ENCODE data around the gene TEAD1. TPM values are rescaled to one million over a fixed set of nuclear protein-coding genes. Genes with fewer than 3 reads are reported as not detected.
A peak's percentile ranks its signal among the peaks of the same experiment; 100 is the strongest.
"Not testable (repeated sequence)": the region's sequence is repeated elsewhere in the genome, so short reads cannot be mapped to it uniquely, and the experiment has no call there.

TEAD1 gene
- total RNA-seq, 4 donors from 2014 or later = 127 to 165 (median 140) TPM

- no peak for DNase-seq (ENCODE audit: low spot score in 2 of 2)
- Histone ChIP-seq H3K4me1 (peaks cover 0 to 54% (median 8%) of the 10 kb centered on the region in 4 donors), H3K36me3 (no peaks in the 10 kb centered on the region), H3K27ac (no peak overlapping the region), H3K9me3 (no peaks in the 10 kb centered on the region), H3K27me3 (no peaks in the 10 kb centered on the region), H3K4me3 (no peak overlapping the region)
- WGBS, 2 donors = 56 to 63% methylated on average over 9 of the region's 9 CpGs
- TF ChIP-seq CTCF (IDR thresholded peaks at IDR 0.05) (no peak), EP300 (IDR thresholded peaks at IDR 0.05) (no peak)
These were observed 81.6 kb downstream of the TEAD1 start for GRCh38 chr11:12755510-12756453.

- TF ChIP-seq POLR2A (IDR thresholded peaks at IDR 0.05) = no peak
- TF ChIP-seq CTCF (IDR thresholded peaks at IDR 0.05) = no peak
- no peak for TF ChIP-seq EP300 (IDR thresholded peaks at IDR 0.05)
- Histone ChIP-seq H3K36me3 (no peaks in the 10 kb centered on the region), H3K4me1 (peaks cover 0 to 58% (median 8%) of the 10 kb centered on the region in 4 donors), H3K4me3 (no peak overlapping the region), H3K9me3 (no peaks in the 10 kb centered on the region), H3K27ac (no peak overlapping the region), H3K27me3 (no peaks in the 10 kb centered on the region)
- DNase-seq (ENCODE audit: low spot score in 2 of 2) = no peak
- WGBS, 2 donors = 58 to 67% methylated on average over 1 of the region's 1 CpG
These were observed 82.2 kb downstream of the TEAD1 start for GRCh38 chr11:12756454-12756806.

- WGBS, 2 donors = 75 to 80% methylated on average over 3 of the region's 3 CpGs
- no peaks in the 10 kb centered on the region for H3K36me3 ChIP-seq
- H3K27me3 ChIP-seq = no peaks in the 10 kb centered on the region
- TF ChIP-seq POLR2A (IDR thresholded peaks at IDR 0.05) = no peak
- TF ChIP-seq EP300 (IDR thresholded peaks at IDR 0.05) = no peak
- no peak for TF ChIP-seq CTCF (IDR thresholded peaks at IDR 0.05)
- no peaks in the 10 kb centered on the region for H3K9me3 ChIP-seq
- no peak overlapping the region for H3K4me3 ChIP-seq
- H3K27ac ChIP-seq = peak overlapping the region in 1 of 4 donors; percentile 25
- H3K4me1 ChIP-seq = peaks cover 0 to 58% (median 8%) of the 10 kb centered on the region in 4 donors
- DNase-seq (ENCODE audit: low spot score in 2 of 2) = no peak
These were observed 82.6 kb downstream of the TEAD1 start for GRCh38 chr11:12756867-12757266.

GRCh38 chr11:12757416-12757815, 83.2 kb downstream of the TEAD1 start:
- peak overlapping the region in 2 of 4 donors; percentile 2 to 25 for H3K27ac ChIP-seq
- DNase-seq (ENCODE audit: low spot score in 2 of 2) = no peak
- H3K36me3 ChIP-seq = no peaks in the 10 kb centered on the region
- WGBS, 2 donors = 44 to 55% methylated on average over 2 of the region's 2 CpGs
- TF ChIP-seq EP300 (IDR thresholded peaks at IDR 0.05) (no peak), CTCF (IDR thresholded peaks at IDR 0.05) (no peak), POLR2A (IDR thresholded peaks at IDR 0.05) (no peak)
- H3K27me3 ChIP-seq = no peaks in the 10 kb centered on the region
- H3K4me1 ChIP-seq = peaks cover 0 to 64% (median 8%) of the 10 kb centered on the region in 4 donors
- H3K9me3 ChIP-seq = no peaks in the 10 kb centered on the region
- H3K4me3 ChIP-seq = no peak overlapping the region

GRCh38 chr11:12758117-12758516, 83.9 kb downstream of the TEAD1 start:
- 95 to 96% methylated on average over 6 of the region's 6 CpGs for WGBS, 2 donors

More at GRCh38 chr11:12758117-12758516, 83.9 kb downstream of the TEAD1 start:
- not testable (repeated sequence) for DNase-seq (ENCODE audit: low spot score in 2 of 2); H3K36me3 ChIP-seq; H3K27ac ChIP-seq; H3K27me3 ChIP-seq; H3K9me3 ChIP-seq; H3K4me3 ChIP-seq
- peaks cover 0 to 65% (median 8%) of the 10 kb centered on the region in 4 donors for H3K4me1 ChIP-seq

Data from tibial nerve (tissue), 4 donors.